Measurements from ENCODE around the gene RNF10.
"Not testable (repeated sequence)": the region's sequence is repeated elsewhere in the genome, so short reads cannot be mapped to it uniquely, and the experiment has no call there.

GRCh38 chr12:120611534-120611933 lies 77.4 kb downstream of the RNF10 start:
- not testable (repeated sequence) for TF ChIP-seq POLR2A, CTCF (IDR thresholded peaks at IDR 0.05)
